RWPE1 (cell line): ENCODE results near the gene GOLPH3.

Experiments used
- CTCF ChIA-PET: fragments of 350-600 bp; sonication (Branson Sonifier 250); formaldehyde crosslinking; extraction: SDS; loops from one replicate; lab custom pipeline; 2021; lab: Yijun Ruan, JAX
- POLR2A ChIA-PET: fragments of 400-600 bp; formaldehyde crosslinking; extraction: SDS; loops from one replicate; lab custom pipeline; 2020; ENCODE audit warnings: antibody characterized with exemption; ENCODE audit not compliant: low non-redundant PET; lab: Yijun Ruan, JAX
- DNase-seq: peaks from one replicate; pipeline ENCODE4 v3.0.0; 2012; ENCODE audit warnings: low spot score
- H3K27ac ChIP-seq: fragments of 450-650 bp; 2 replicates; pipeline ENCODE4 v1.5.1; 2017
- CTCF ChIP-seq: fragments of 450-650 bp; conservative IDR thresholded peaks from 2 replicates; pipeline ENCODE4 v1.5.1; 2017; ENCODE audit warnings: low read depth, mild to moderate bottlenecking

GOLPH3 gene

GRCh38 chr5:32170303-32171151 lies 3.6 kb downstream of the GOLPH3 start:
- ChIA-PET POLR2A (no interaction called here), CTCF (interaction anchor here (0.6 to 0.8 kb wide), 3 partner anchors 12 to 419 kb away, joined by 3 to 6 read pairs (median 4); no protein-coding TSS in a partner anchor)
- no peak for TF ChIP-seq CTCF
- DNase-seq: peak; percentile 42
- no peak overlapping the region for H3K27ac ChIP-seq

- TF ChIP-seq CTCF: no peak
- no peak overlapping the region for H3K27ac ChIP-seq
- no peak for DNase-seq
- POLR2A ChIA-PET: no interaction called here
- CTCF ChIA-PET: interaction anchor here (0.6 kb wide), 3 partner anchors 76 to 317 kb away, joined by 3 to 9 read pairs (median 4); no protein-coding TSS in a partner anchor
These were observed 5.6 kb downstream of the GOLPH3 start for GRCh38 chr5:32168460-32169033.

- no peak for DNase-seq
- no peak for TF ChIP-seq CTCF
- ChIA-PET POLR2A (no interaction called here), CTCF (no interaction called here)
- H3K27ac ChIP-seq: no peak overlapping the region
These were observed 8.5 kb downstream of the GOLPH3 start for GRCh38 chr5:32165597-32165996.

GRCh38 chr5:32163785-32164184 lies 10.3 kb downstream of the GOLPH3 start:
- CTCF ChIA-PET: no interaction called here
- DNase-seq: no peak
- TF ChIP-seq CTCF: no peak
- POLR2A ChIA-PET: interaction anchor here (0.6 kb wide), 1 partner anchor 48 kb away, joined by 3 read pairs; no protein-coding TSS in a partner anchor
- no peak overlapping the region for H3K27ac ChIP-seq

- ChIA-PET CTCF (no interaction called here), POLR2A (no interaction called here)
- H3K27ac ChIP-seq: no peak overlapping the region
- DNase-seq: no peak
- no peak for TF ChIP-seq CTCF
These were observed 11.1 kb downstream of the GOLPH3 start for GRCh38 chr5:32163053-32163452.

GRCh38 chr5:32160228-32160627 lies 13.9 kb downstream of the GOLPH3 start:
- no peak overlapping the region for H3K27ac ChIP-seq
- DNase-seq: no peak
- ChIA-PET CTCF (no interaction called here), POLR2A (no interaction called here)
- TF ChIP-seq CTCF: no peak
